Adipocyte (in vitro differentiated cells): Measurements from ENCODE around the gene GLI3.

ENCODE experiments used
- DNase-seq: peaks from one replicate; pipeline ENCODE4 v3.0.0-alpha.2; 2015; ENCODE audit warnings: low read depth
- H3K27me3 ChIP-seq: replicated peaks from 2 replicates; pipeline ENCODE4 v1.7.0; 2013; ENCODE audit warnings: mild to moderate bottlenecking, low read length, moderate library complexity; ENCODE audit not compliant: control insufficient read depth, insufficient read depth
- H3K36me3 ChIP-seq: 2 replicates; pipeline ENCODE4 v1.7.0; 2013; ENCODE audit warnings: low read length, mild to moderate bottlenecking, moderate library complexity; ENCODE audit not compliant: control insufficient read depth, insufficient read depth, severe bottlenecking
- H3K4me1 ChIP-seq: 2 replicates; pipeline ENCODE4 v1.7.0; 2013; ENCODE audit warnings: mild to moderate bottlenecking, low read length, moderate library complexity; ENCODE audit not compliant: control insufficient read depth, insufficient read depth
- H3K4me3 ChIP-seq: 2 replicates; pipeline ENCODE4 v1.7.0; 2013; ENCODE audit warnings: mild to moderate bottlenecking, low read length, moderate library complexity
- H3K9ac ChIP-seq: 2 replicates; pipeline ENCODE4 v1.7.0; 2013; ENCODE audit warnings: mild to moderate bottlenecking, low read length, moderate library complexity
- H3K9me3 ChIP-seq: 2 replicates; pipeline ENCODE4 v1.7.0; 2013; ENCODE audit warnings: mild to moderate bottlenecking, low read length, moderate library complexity; ENCODE audit not compliant: control insufficient read depth

Gene GLI3

GRCh38 chr7:41984888-41985287 lies 252.1 kb downstream of the GLI3 start:
- peaks cover 4% of the 10 kb centered on the region for H3K36me3 ChIP-seq
- H3K9ac ChIP-seq: no peak overlapping the region
- no peaks in the 10 kb centered on the region for H3K9me3 ChIP-seq
- no peaks in the 10 kb centered on the region for H3K27me3 ChIP-seq
- H3K4me1 ChIP-seq: peaks cover 16% of the 10 kb centered on the region
- DNase-seq: peak; percentile 26
- no peak overlapping the region for H3K4me3 ChIP-seq

GRCh38 chr7:41981046-41982040 lies 255.7 kb downstream of the GLI3 start:
- no peak for DNase-seq
- no peaks in the 10 kb centered on the region for H3K9me3 ChIP-seq
- H3K27me3 ChIP-seq: no peaks in the 10 kb centered on the region
- peaks cover 35% of the 10 kb centered on the region for H3K4me1 ChIP-seq
- peaks cover 7% of the 10 kb centered on the region for H3K36me3 ChIP-seq
- H3K4me3 ChIP-seq: no peak overlapping the region
- no peak overlapping the region for H3K9ac ChIP-seq

GRCh38 chr7:41979834-41980307 lies 257.1 kb downstream of the GLI3 start:
- Histone ChIP-seq H3K9me3 (no peaks in the 10 kb centered on the region), H3K4me1 (peaks cover 46% of the 10 kb centered on the region), H3K36me3 (peaks cover 7% of the 10 kb centered on the region), H3K9ac (peak overlapping the region; percentile 37), H3K4me3 (no peak overlapping the region), H3K27me3 (no peaks in the 10 kb centered on the region)
- peak; percentile 80 for DNase-seq

- Histone ChIP-seq H3K9ac (no peak overlapping the region), H3K36me3 (peaks cover 7% of the 10 kb centered on the region), H3K27me3 (no peaks in the 10 kb centered on the region), H3K4me3 (no peak overlapping the region), H3K4me1 (peaks cover 47% of the 10 kb centered on the region), H3K9me3 (no peaks in the 10 kb centered on the region)
- no peak for DNase-seq
Observed at GRCh38 chr7:41978858-41979257, 258.2 kb downstream of the GLI3 start.

GRCh38 chr7:41977661-41978060 lies 259.3 kb downstream of the GLI3 start:
- DNase-seq: no peak
- Histone ChIP-seq H3K27me3 (no peaks in the 10 kb centered on the region), H3K36me3 (peaks cover 7% of the 10 kb centered on the region), H3K9me3 (no peaks in the 10 kb centered on the region), H3K9ac (peak overlapping the region; percentile 44), H3K4me3 (no peak overlapping the region), H3K4me1 (peaks cover 47% of the 10 kb centered on the region)

- Histone ChIP-seq H3K4me3 (no peak overlapping the region), H3K27me3 (no peaks in the 10 kb centered on the region), H3K9ac (peak overlapping the region; percentile 44), H3K36me3 (peaks cover 10% of the 10 kb centered on the region), H3K4me1 (peaks cover 47% of the 10 kb centered on the region), H3K9me3 (no peaks in the 10 kb centered on the region)
- DNase-seq: peak; percentile 84
Observed at GRCh38 chr7:41977151-41977651, 259.8 kb downstream of the GLI3 start.

GRCh38 chr7:41976411-41976810 lies 260.6 kb downstream of the GLI3 start:
- Histone ChIP-seq H3K4me3 (no peak overlapping the region), H3K36me3 (peaks cover 17% of the 10 kb centered on the region), H3K9me3 (no peaks in the 10 kb centered on the region), H3K27me3 (no peaks in the 10 kb centered on the region), H3K4me1 (peaks cover 47% of the 10 kb centered on the region), H3K9ac (no peak overlapping the region)
- DNase-seq: peak; percentile 13

GRCh38 chr7:41975849-41976248 lies 261.2 kb downstream of the GLI3 start:
- Histone ChIP-seq H3K9me3 (no peaks in the 10 kb centered on the region), H3K9ac (peak overlapping the region; percentile 26), H3K4me1 (peaks cover 47% of the 10 kb centered on the region), H3K4me3 (no peak overlapping the region), H3K27me3 (no peaks in the 10 kb centered on the region), H3K36me3 (peaks cover 20% of the 10 kb centered on the region)
- peak; percentile 81 for DNase-seq

GRCh38 chr7:41974870-41975557 lies 262.0 kb downstream of the GLI3 start:
- H3K27me3 ChIP-seq: no peaks in the 10 kb centered on the region
- DNase-seq: peak; percentile 21
- H3K9ac ChIP-seq: peak overlapping the region; percentile 49
- H3K4me1 ChIP-seq: peaks cover 42% of the 10 kb centered on the region
- peak overlapping the region; percentile 47 for H3K4me3 ChIP-seq
- peaks cover 20% of the 10 kb centered on the region for H3K36me3 ChIP-seq
- H3K9me3 ChIP-seq: no peaks in the 10 kb centered on the region

- no peaks in the 10 kb centered on the region for H3K9me3 ChIP-seq
- H3K36me3 ChIP-seq: peaks cover 15% of the 10 kb centered on the region
- H3K4me3 ChIP-seq: no peak overlapping the region
- H3K9ac ChIP-seq: no peak overlapping the region
- no peaks in the 10 kb centered on the region for H3K27me3 ChIP-seq
- DNase-seq: no peak
- H3K4me1 ChIP-seq: peaks cover 42% of the 10 kb centered on the region
Observed at GRCh38 chr7:41973202-41973730, 263.7 kb downstream of the GLI3 start.

- H3K4me1 ChIP-seq: peaks cover 44% of the 10 kb centered on the region
- H3K36me3 ChIP-seq: peaks cover 13% of the 10 kb centered on the region
- H3K27me3 ChIP-seq: no peaks in the 10 kb centered on the region
- H3K9ac ChIP-seq: no peak overlapping the region
- no peaks in the 10 kb centered on the region for H3K9me3 ChIP-seq
- no peak overlapping the region for H3K4me3 ChIP-seq
- no peak for DNase-seq
Observed at GRCh38 chr7:41972776-41973175, 264.2 kb downstream of the GLI3 start.
